Skeletal muscle satellite cell (primary cell): ENCODE measurements around the gene MT2A.

Experiments used
- H3K27me3 ChIP-seq: 2 replicates; pipeline ENCODE4 v1.7.0; 2013; ENCODE audit warnings: low read length; ENCODE audit not compliant: control insufficient read depth, insufficient read depth
- H3K36me3 ChIP-seq: 2 replicates; pipeline ENCODE4 v1.7.0; 2013; ENCODE audit warnings: mild to moderate bottlenecking, control low read depth, low read length; ENCODE audit not compliant: insufficient read depth
- H3K4me1 ChIP-seq: 2 replicates; pipeline ENCODE4 v1.7.0; 2013; ENCODE audit warnings: low read length; ENCODE audit not compliant: control insufficient read depth, insufficient read depth
- H3K4me2 ChIP-seq: 2 replicates; pipeline ENCODE4 v1.7.0; 2013; ENCODE audit warnings: mild to moderate bottlenecking, low read length
- H3K4me3 ChIP-seq: 2 replicates; pipeline ENCODE4 v1.7.0; 2013; ENCODE audit warnings: low read length
- H3K9ac ChIP-seq: 2 replicates; pipeline ENCODE4 v1.7.0; 2013; ENCODE audit warnings: mild to moderate bottlenecking, low read depth, low read length, moderate library complexity
- H3K9me3 ChIP-seq: replicated peaks from 2 replicates; pipeline ENCODE4 v1.7.0; 2013; ENCODE audit warnings: mild to moderate bottlenecking, control low read depth, low read length

MT2A gene

DNA sequence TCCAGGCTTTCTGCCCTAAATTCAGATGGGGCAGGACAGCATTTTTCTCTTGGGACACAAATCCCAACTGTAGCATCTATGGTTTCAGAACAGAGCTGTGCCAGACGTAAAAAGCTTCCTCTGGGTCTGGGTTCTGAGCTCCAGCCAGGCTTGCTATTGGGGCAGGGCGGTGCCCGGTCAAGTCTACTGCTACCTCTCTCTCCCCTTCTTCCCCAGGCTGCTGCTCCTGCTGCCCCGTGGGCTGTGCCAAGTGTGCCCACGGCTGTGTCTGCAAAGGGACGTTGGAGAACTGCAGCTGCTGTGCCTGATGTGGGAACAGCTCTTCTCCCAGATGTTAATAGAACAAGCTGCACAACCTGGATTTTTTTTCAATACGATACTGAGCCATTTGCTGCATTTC is 25.2 kb downstream of the MT2A start:
- H3K9ac ChIP-seq, result no peak overlapping the region
- H3K4me1 ChIP-seq, result peaks cover 23% of the 10 kb centered on the region
- peak overlapping the region; percentile 81 for H3K4me2 ChIP-seq
- H3K36me3 ChIP-seq, result no peaks in the 10 kb centered on the region
- peaks cover 10% of the 10 kb centered on the region for H3K27me3 ChIP-seq
- no peaks in the 10 kb centered on the region for H3K9me3 ChIP-seq
- no peak overlapping the region for H3K4me3 ChIP-seq

DNA sequence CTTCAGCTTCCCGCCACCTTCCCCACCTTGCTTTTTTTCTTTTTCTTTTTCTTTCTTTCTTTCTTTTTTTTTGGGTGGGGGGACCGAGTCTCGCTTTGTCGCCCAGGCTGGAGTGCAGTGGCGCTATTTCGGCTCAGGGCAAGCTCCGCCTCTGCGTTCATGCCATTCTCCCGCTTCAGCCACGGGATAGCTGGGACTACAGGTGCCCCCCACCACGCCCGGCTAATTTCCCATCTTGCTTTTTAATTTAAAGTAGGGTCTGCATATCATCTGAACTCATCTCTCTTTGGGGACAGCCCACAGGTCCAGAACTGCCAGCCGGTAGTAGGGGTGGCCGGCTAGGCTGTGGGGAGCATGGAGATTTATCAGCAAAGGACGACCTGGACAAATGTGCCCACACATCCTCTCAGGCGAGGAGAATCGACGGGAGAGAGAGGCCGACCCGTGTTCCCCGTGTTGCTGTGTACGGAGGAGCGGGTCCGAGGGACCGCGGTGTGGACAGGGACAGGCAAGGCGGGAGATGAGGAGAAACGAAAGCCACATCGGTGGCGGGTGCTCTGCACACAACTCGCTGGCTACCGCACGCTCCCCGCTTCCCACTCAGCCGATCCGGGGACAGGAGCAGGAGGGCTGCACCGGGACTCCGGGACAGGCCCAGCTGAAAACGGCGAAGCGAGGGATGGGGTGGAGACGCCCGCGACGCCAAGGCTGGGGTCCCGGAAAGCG is 26.5 kb downstream of the MT2A start:
- H3K9me3 ChIP-seq, result no peaks in the 10 kb centered on the region
- no peaks in the 10 kb centered on the region for H3K36me3 ChIP-seq
- H3K4me2 ChIP-seq, result no peak overlapping the region
- H3K4me1 ChIP-seq, result peaks cover 26% of the 10 kb centered on the region
- no peak overlapping the region for H3K4me3 ChIP-seq
- no peak overlapping the region for H3K9ac ChIP-seq
- H3K27me3 ChIP-seq, result peaks cover 10% of the 10 kb centered on the region

DNA sequence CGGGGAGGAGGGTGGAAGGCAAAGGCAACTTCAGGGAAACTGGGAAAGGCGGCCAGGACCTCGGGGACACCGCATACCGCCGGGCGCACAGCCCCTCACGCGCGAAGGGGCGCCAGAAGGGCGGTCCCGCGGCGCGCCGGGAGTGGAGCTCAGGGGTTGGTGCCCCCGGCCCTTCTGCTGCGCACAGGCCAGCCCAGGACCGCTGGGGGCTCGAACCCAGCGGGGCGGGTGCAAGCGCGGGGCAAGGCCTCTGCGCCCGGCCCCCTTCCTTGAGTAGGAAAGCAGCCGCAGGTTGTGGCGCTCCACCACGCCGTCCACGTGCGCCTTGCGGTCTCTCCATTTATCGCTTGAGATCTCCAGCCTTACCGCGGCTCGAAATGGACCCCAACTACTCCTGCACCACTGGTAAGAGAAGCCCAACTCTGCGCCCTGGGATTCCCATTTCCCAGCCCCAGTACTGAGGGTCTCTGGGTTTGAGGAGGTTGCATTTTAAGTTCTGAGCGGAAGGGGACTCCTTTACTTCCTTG is 27.1 kb downstream of the MT2A start:
- Histone ChIP-seq H3K27me3 (peaks cover 10% of the 10 kb centered on the region), H3K9me3 (no peaks in the 10 kb centered on the region), H3K4me3 (no peak overlapping the region), H3K4me2 (no peak overlapping the region), H3K4me1 (peaks cover 26% of the 10 kb centered on the region), H3K9ac (no peak overlapping the region), H3K36me3 (no peaks in the 10 kb centered on the region)

DNA sequence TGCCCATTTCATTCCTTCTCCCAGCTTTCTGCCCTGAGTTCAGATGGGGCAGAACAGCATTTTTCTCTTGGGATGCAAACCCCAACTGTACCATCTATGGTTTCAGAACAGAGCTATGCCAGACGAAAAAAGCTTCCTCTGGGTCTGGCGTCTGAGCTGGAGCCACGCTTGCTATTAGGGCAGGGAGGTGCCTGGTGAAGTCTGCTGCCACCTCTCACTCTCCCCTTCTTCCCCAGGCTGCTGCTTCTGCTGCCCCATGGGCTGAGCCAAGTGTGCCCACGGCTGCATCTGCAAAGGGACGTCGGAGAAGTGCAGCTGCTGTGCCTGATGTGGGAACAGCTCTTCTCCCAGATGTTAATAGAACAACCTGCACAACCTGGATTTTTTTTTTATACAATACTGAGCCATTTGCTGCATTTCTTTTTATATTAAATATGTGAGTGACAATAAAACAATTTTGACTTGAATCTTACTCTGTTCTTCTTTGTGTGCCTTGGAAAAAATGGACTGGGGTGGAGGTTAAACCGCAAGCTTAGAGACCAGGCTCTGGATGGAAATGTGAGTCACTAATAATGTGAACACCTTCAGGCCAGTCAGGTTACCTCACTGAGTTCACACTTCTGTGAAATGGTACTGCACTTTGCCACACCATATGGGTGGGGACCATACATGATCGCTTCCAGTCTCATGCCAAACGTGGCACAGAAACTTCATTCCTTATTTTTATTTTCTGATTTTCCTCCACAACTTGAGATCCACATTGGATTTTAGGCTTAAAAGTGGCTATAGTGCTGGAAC is 28.4 kb downstream of the MT2A start:
- H3K9me3 ChIP-seq, result no peaks in the 10 kb centered on the region
- peaks cover 21% of the 10 kb centered on the region for H3K4me1 ChIP-seq
- H3K36me3 ChIP-seq, result no peaks in the 10 kb centered on the region
- no peak overlapping the region for H3K4me3 ChIP-seq
- peaks cover 10% of the 10 kb centered on the region for H3K27me3 ChIP-seq
- no peak overlapping the region for H3K4me2 ChIP-seq
- no peak overlapping the region for H3K9ac ChIP-seq

DNA sequence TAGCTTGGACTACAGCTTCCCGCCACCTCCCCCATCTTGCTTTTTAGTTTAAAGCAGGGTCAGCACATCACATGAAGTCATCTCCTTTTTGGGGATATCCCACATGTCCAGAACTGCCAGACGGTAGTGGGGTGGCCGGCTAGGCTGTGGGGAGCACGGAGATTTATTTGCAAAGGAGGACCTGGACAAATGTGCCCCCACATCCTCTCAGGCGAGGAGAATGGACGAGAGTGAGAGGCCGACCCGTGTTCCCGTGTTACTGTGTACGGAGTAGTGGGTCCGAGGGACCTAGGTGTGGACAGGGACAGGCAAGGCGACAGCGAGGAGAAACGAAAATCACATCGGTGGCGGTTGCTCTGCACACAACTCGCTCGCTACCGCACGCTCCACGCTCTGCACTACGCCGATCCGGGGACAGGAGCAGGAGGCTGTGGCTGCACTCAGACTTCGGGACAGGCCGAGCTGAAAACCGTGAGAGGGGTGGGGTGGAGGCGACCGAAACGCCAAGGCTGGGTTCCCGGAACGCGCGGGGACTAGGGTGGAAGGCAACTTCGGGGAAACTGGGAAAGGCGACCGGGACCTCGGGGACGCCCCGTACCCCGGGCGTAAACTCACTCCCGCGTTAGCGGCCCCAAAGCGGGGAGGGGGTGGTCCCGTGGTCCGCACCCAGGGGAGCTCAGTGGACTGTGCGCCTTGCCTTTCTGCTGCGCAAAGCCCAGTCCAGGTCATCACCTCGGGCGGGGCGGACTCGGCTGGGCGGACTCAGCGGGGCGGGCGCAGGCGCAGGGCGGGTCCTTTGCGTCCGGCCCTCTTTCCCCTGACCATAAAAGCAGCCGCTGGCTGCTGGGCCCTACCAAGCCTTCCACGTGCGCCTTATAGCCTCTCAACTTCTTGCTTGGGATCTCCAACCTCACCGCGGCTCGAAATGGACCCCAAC is 29.7 kb downstream of the MT2A start, which contains the start of gene MT1A:
Gene MT1A (plus strand): TSS at position 853 of the 937 bp plus-strand sequence. CDS start 73 bp downstream, at position 926.
- no peaks in the 10 kb centered on the region for H3K36me3 ChIP-seq
- no peaks in the 10 kb centered on the region for H3K9me3 ChIP-seq
- H3K4me3 ChIP-seq, result peak within 1 kb of the TSS; percentile 74
- H3K4me1 ChIP-seq, result peaks cover 17% of the 10 kb centered on the region
- H3K27me3 ChIP-seq, result peaks cover 10% of the 10 kb centered on the region
- peak within 1 kb of the TSS; percentile 96 for H3K4me2 ChIP-seq
- peak within 1 kb of the TSS; percentile 61 for H3K9ac ChIP-seq

DNA sequence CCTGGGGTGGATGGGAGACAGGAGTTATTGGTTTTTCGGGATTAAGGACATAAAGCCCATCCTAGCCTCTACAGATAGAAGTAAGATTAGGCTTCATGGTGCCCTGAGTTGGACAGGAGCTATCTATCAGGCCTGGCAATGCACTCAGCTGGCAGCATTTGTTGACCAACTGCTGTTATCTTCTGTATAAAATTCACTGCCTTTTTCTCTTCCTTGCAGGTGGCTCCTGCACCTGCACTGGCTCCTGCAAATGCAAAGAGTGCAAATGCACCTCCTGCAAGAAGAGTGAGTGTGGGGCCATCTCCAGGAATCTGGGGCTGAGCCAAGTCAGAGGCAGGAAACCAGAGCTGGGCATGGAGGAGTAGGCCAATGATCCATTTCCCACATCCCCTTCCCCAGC is 30.7 kb downstream of the MT2A start:
- Histone ChIP-seq H3K4me1 (peaks cover 20% of the 10 kb centered on the region), H3K4me3 (no peak overlapping the region), H3K27me3 (peaks cover 14% of the 10 kb centered on the region), H3K4me2 (peak overlapping the region; percentile 96), H3K36me3 (no peaks in the 10 kb centered on the region), H3K9me3 (no peaks in the 10 kb centered on the region), H3K9ac (no peak overlapping the region)

DNA sequence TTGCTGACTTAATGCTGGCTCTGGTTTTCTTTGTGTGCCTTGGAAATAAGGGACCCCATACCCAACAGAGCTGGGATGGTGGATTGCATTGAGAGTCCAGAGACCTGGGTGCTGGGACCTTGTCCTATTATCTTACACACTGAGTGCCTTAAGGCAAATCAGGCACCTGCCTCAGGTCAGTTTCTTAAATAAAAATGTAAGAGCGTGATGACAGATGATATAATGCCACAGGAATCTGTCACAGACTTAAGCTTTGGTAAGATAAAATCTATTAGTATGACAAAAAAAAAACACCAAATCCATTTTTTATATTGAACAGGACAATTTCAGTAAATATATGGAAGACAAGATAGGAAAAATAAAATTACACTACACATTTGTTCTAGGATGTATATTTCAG is 31.7 kb downstream of the MT2A start:
- Histone ChIP-seq H3K4me3 (no peak overlapping the region), H3K4me1 (peaks cover 20% of the 10 kb centered on the region), H3K36me3 (no peaks in the 10 kb centered on the region), H3K27me3 (peaks cover 21% of the 10 kb centered on the region), H3K9ac (no peak overlapping the region), H3K4me2 (no peak overlapping the region), H3K9me3 (no peaks in the 10 kb centered on the region)

DNA sequence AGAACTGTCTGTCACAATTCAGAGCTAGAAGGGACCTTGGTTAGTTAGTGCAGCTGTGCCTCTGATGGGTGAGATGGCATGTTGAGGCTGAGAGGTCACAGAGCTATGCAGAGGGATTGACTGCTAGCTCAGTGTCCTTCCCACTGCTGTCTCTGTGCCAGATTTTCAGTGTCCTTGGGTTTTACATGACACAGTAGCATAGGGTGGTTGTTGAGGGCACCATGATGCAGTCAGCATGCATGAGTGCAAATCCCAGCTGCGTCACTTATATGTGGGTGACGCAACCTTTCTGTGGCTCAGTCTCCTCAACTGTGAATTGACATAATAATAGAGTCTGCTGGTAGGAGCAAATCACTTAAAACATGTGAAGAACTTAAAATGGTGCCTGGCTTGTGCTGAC is 32.8 kb downstream of the MT2A start:
- H3K4me3 ChIP-seq, result no peak overlapping the region
- no peak overlapping the region for H3K4me2 ChIP-seq

DNA sequence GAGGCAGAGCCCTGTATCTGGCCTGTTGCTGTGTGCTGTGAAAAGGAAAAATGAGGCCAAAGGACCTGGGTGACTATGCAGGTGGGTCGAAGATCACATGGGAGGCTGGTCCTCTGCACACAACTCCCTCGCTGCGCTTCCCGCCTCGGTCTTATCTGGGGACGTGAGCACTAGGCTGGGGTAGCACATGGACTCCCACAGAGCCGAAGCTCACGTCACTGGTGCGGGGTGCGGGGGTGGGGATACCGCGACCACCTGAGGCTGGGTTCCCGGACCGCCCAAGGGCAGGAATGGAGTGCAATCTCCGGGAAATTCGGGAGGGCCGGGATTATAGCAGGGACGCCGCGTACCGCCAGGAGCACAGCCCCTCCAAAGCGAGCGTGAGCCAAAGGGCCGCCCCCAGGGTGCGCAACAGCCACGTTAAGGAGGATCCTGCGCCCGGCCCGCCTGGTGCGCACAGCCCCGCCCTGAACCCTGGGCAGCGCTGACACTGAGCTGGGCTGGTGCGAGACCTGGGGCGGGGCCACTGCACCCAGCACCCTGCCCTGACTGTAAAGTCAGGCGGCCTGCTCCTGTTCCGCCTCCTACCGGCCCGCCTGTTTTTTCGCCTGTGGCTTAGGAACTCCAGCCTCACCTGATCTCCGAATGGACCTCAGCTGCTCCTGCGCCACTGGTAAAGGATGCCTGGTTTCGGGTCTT is 34.8 kb downstream of the MT2A start:
- Histone ChIP-seq H3K4me1 (peaks cover 15% of the 10 kb centered on the region), H3K36me3 (no peaks in the 10 kb centered on the region), H3K9ac (peak overlapping the region; percentile 12), H3K4me2 (peak overlapping the region; percentile 78), H3K4me3 (peak overlapping the region; percentile 63), H3K27me3 (peaks cover 40% of the 10 kb centered on the region), H3K9me3 (no peaks in the 10 kb centered on the region)

More for the DNA sequence above, 32.8 kb downstream of the MT2A start:
- H3K4me1 ChIP-seq, result peaks cover 20% of the 10 kb centered on the region
- H3K9ac ChIP-seq, result no peak overlapping the region
- H3K27me3 ChIP-seq, result peaks cover 29% of the 10 kb centered on the region
- H3K36me3 ChIP-seq, result no peaks in the 10 kb centered on the region
- no peaks in the 10 kb centered on the region for H3K9me3 ChIP-seq

DNA sequence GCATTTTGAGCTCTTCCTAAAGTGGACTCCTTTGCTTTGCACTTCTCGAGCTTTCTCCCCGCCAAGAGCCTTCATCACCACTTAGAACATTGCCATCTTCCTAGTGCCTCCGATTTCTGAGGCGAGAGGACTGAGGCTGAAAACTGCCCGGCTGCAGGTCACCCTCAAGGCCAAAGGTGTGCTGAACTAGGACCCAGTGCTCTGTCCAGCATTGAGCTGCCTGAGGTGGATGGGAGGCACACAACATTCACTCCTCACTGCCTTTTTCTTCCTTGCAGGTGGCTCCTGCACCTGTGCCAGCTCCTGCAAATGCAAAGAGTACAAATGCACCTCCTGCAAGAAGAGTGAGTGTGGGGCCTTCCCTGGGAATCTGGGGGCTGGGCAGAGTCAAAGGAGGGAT is 35.4 kb downstream of the MT2A start:
- Histone ChIP-seq H3K9ac (no peak overlapping the region), H3K27me3 (peaks cover 46% of the 10 kb centered on the region)

More for the DNA sequence above, 35.4 kb downstream of the MT2A start:
- Histone ChIP-seq H3K4me3 (peak overlapping the region; percentile 63), H3K4me2 (peak overlapping the region; percentile 78), H3K36me3 (no peaks in the 10 kb centered on the region), H3K4me1 (peaks cover 11% of the 10 kb centered on the region), H3K9me3 (no peaks in the 10 kb centered on the region)
